ENCODE results near the gene ATL3.
A peak's percentile ranks its signal among the peaks of the same experiment; 100 is the strongest.

Gene ATL3

DNA sequence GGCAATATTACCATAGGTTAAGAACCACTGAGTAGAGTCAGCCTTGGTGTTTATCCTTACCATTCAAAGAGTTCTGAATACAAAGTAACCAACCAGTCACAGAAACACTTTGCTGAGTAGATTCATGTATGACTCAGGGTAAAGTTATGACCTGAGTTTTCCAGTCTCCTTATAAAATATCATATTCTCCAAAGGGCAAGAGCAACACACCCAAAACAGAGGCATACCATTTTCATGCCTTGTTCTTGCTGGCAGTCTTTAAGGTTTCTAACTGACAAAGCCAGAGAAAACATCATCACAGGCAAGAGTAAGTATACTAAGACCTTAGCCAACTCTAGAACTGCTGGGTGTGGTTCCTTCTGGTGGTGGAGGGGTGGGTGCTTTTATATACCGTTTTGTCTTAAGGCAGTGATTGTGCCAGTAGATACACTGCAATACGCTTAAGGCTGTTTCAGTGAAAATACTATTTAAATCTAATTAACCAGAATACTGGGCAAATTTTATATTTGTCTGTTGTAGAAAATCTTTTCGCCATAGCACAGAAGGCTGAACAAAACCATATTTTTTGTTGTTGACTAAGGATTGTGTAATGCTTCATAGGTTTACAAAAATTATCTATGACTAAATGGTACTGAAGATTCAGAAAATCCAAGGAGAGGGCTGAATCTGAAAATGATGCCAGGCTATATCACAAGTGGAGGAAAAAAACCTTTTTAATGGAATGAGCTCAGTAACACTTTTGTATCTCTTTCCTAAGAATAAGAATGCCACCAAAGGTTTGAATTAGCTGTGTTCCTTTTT is 3.0 kb downstream of the ATL3 start:
- Histone ChIP-seq H4K20me1 (ENCODE audit: insufficient read depth, low read length) (peaks cover 56% of the 10 kb centered on the region; the same call in 1 of the 2 replicates), H3K27me3 (ENCODE audit: insufficient read depth, low read length, poor library complexity) (no peaks in the 10 kb centered on the region), H3K4me2 (ENCODE audit: insufficient read depth, low read length) (peak overlapping the region; percentile 73), H3K79me2 (ENCODE audit: insufficient read depth, low read length) (peaks cover 83% of the 10 kb centered on the region), H2AFZ (ENCODE audit: low read depth, low read length) (no peak overlapping the region), H3K9ac (ENCODE audit: low read depth, low read length) (0 out of 2 replicates have a peak overlapping the region, but pooled peaks have one; percentile 87), H3K9me3 (ENCODE audit: insufficient read depth, low read length, severe bottlenecking) (no peaks in the 10 kb centered on the region), H3K4me1 (ENCODE audit: insufficient read depth, low read length) (peaks cover 41% of the 10 kb centered on the region), H3K27ac (ENCODE audit: low read length) (0 out of 2 replicates have a peak overlapping the region, but pooled peaks have one; percentile 14), H3K4me3 (ENCODE audit: low read depth in 1 of 2, low read length in 2 of 2) (peak overlapping the region in 1 of 2 experiments; percentile 16; a peak in 1 of 4 replicates), H3K36me3 (ENCODE audit: insufficient read depth, low read length) (peaks cover 24% of the 10 kb centered on the region)
- DNase-seq, result no peak
- TF ChIP-seq, protein P1, sequence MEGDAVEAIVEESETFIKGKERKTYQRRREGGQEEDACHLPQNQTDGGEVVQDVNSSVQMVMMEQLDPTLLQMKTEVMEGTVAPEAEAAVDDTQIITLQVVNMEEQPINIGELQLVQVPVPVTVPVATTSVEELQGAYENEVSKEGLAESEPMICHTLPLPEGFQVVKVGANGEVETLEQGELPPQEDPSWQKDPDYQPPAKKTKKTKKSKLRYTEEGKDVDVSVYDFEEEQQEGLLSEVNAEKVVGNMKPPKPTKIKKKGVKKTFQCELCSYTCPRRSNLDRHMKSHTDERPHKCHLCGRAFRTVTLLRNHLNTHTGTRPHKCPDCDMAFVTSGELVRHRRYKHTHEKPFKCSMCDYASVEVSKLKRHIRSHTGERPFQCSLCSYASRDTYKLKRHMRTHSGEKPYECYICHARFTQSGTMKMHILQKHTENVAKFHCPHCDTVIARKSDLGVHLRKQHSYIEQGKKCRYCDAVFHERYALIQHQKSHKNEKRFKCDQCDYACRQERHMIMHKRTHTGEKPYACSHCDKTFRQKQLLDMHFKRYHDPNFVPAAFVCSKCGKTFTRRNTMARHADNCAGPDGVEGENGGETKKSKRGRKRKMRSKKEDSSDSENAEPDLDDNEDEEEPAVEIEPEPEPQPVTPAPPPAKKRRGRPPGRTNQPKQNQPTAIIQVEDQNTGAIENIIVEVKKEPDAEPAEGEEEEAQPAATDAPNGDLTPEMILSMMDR (IDR thresholded peaks at IDR 0.05; ENCODE audit: borderline replicate concordance, extremely low read depth, low read length, poor library complexity, severe bottlenecking), result no peak
- no peak for TF ChIP-seq EZH2 (IDR thresholded peaks at IDR 0.05; ENCODE audit: borderline replicate concordance, low read depth, low read length, severe bottlenecking)
- no peak for ATAC-seq (ENCODE audit: insufficient read depth, low read depth)

DNA sequence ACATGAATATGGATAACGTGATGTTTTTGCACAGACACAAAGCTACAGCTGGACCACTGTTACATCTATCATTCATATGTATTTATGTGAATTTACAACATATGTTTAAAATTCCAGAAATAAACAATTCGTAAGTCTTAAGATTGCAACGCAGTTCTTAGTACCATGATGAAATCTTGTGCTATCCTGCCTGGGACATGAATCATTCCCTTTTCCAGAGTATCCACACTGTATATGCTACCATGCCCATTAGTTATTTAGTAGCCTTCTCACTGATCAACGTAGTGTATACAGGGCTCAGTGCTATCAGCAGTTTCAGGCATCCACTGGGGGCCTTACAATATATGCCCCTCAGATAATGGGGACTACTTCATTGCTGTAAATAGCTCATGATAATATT is 4.3 kb downstream of the ATL3 start:
- no peak overlapping the region for H3K27ac ChIP-seq (ENCODE audit: low read length)
- H3K36me3 ChIP-seq (ENCODE audit: insufficient read depth, low read length), result peaks cover 24% of the 10 kb centered on the region
- DNase-seq (no peak), ATAC-seq (ENCODE audit: insufficient read depth, low read depth) (no peak)
- no peak overlapping the region for H2AFZ ChIP-seq (ENCODE audit: low read depth, low read length)
- no peaks in the 10 kb centered on the region for H3K9me3 ChIP-seq (ENCODE audit: insufficient read depth, low read length, severe bottlenecking)
- H3K27me3 ChIP-seq (ENCODE audit: insufficient read depth, low read length, poor library complexity), result no peaks in the 10 kb centered on the region
- H3K79me2 ChIP-seq (ENCODE audit: insufficient read depth, low read length), result peaks cover 96% of the 10 kb centered on the region
- H4K20me1 ChIP-seq (ENCODE audit: insufficient read depth, low read length), result peaks cover 69% of the 10 kb centered on the region; the same call in 1 of the 2 replicates
- H3K4me1 ChIP-seq (ENCODE audit: insufficient read depth, low read length), result peaks cover 36% of the 10 kb centered on the region
- TF ChIP-seq, protein P1 (IDR thresholded peaks at IDR 0.05; ENCODE audit: borderline replicate concordance, extremely low read depth, low read length, poor library complexity, severe bottlenecking), result no peak
- no peak for TF ChIP-seq EZH2 (IDR thresholded peaks at IDR 0.05; ENCODE audit: borderline replicate concordance, low read depth, low read length, severe bottlenecking)
- peak overlapping the region; percentile 73; the same call in 1 of the 2 replicates for H3K4me2 ChIP-seq (ENCODE audit: insufficient read depth, low read length)
- H3K4me3 ChIP-seq (ENCODE audit: low read depth in 1 of 2, low read length in 2 of 2), result no peak overlapping the region
- no peak overlapping the region for H3K9ac ChIP-seq (ENCODE audit: low read depth, low read length)

DNA sequence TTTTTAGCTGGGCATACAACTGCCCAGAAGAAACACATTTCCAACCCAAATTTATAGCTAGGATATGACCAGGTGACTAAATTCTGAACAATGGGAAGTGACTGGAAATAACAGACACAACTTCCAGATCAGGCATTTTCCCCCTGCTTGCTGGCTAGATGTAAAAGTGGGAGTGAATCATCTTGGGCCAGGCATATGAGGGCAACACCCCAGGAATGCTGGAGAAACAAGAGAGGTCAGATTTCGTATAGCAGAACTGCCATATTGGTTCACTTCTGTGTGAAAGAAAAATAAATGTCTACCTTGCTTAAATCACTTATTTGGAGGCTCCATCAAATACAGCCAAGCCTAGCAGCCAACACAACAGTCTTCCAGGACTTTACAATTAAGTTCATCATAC is 7.4 kb downstream of the ATL3 start:
- no peaks in the 10 kb centered on the region for H3K9me3 ChIP-seq (ENCODE audit: insufficient read depth, low read length, severe bottlenecking)
- TF ChIP-seq, protein P1 (IDR thresholded peaks at IDR 0.05; ENCODE audit: borderline replicate concordance, extremely low read depth, low read length, poor library complexity, severe bottlenecking), result no peak
- TF ChIP-seq EZH2 (IDR thresholded peaks at IDR 0.05; ENCODE audit: borderline replicate concordance, low read depth, low read length, severe bottlenecking), result no peak
- peaks cover 84% of the 10 kb centered on the region for H4K20me1 ChIP-seq (ENCODE audit: insufficient read depth, low read length)
- peaks cover 12% of the 10 kb centered on the region for H3K4me1 ChIP-seq (ENCODE audit: insufficient read depth, low read length)
- no peak overlapping the region for H3K9ac ChIP-seq (ENCODE audit: low read depth, low read length)
- ATAC-seq (ENCODE audit: insufficient read depth, low read depth) (no peak), DNase-seq (no peak)
- H3K27me3 ChIP-seq (ENCODE audit: insufficient read depth, low read length, poor library complexity), result no peaks in the 10 kb centered on the region
- H3K27ac ChIP-seq (ENCODE audit: low read length), result no peak overlapping the region
- H3K36me3 ChIP-seq (ENCODE audit: insufficient read depth, low read length), result peaks cover 33% of the 10 kb centered on the region
- no peak overlapping the region for H3K4me3 ChIP-seq (ENCODE audit: low read depth in 1 of 2, low read length in 2 of 2)
- peaks cover 99% of the 10 kb centered on the region for H3K79me2 ChIP-seq (ENCODE audit: insufficient read depth, low read length)
- H2AFZ ChIP-seq (ENCODE audit: low read depth, low read length), result no peak overlapping the region
- no peak overlapping the region for H3K4me2 ChIP-seq (ENCODE audit: insufficient read depth, low read length)
